ENCODE measurements around the gene SQSTM1. TPM values are rescaled to one million over a fixed set of nuclear protein-coding genes. Genes with fewer than 3 reads are reported as not detected.

The SQSTM1 gene
- total and polyA plus RNA-seq, 2 experiments from 2014 or later: 211 to 265 TPM

- no peaks in the 10 kb centered on the region for H3K9me2 ChIP-seq (ENCODE audit: insufficient read depth)
- H3K4me3 ChIP-seq: no peak overlapping the region
- DNase-seq: no peak
- in situ Hi-C loops (cut with MboI): no loop called here
- peaks cover 12% of the 10 kb centered on the region; the same call in 1 of the 2 replicates for H3K79me2 ChIP-seq (ENCODE audit: insufficient read depth)
- H3K9me3 ChIP-seq (ENCODE audit: low read depth): no peaks in the 10 kb centered on the region
- no peak overlapping the region for H3K9ac ChIP-seq
- no peaks in the 10 kb centered on the region for H3K27me3 ChIP-seq (replicated peaks; ENCODE audit: insufficient read depth)
- no peaks in the 10 kb centered on the region for H4K20me1 ChIP-seq (ENCODE audit: insufficient read depth)
- no peak overlapping the region for H3K4me2 ChIP-seq (ENCODE audit: unreplicated experiment)
- no peak overlapping the region for H2AFZ ChIP-seq
- WGBS, 2 experiments (ENCODE audit: low coverage in 1 of 2, low lambda C conversion rate in 2 of 2, missing lambda C conversion rate in 2 of 2): 88 to 89% methylated on average over 4 of the region's 4 CpGs
- H3F3A ChIP-seq (ENCODE audit: insufficient read depth): no peaks in the 10 kb centered on the region
- peaks cover 49% of the 10 kb centered on the region for H3K36me3 ChIP-seq (ENCODE audit: low read depth)
- no peak overlapping the region for H3K27ac ChIP-seq
- no peaks in the 10 kb centered on the region for H3K4me1 ChIP-seq (ENCODE audit: insufficient read depth)
- TF ChIP-seq EZH2 (IDR thresholded peaks at IDR 0.05; ENCODE audit: insufficient read depth, poor library complexity, severe bottlenecking): no peak
- no peak for TF ChIP-seq EZH2phosphoT487 (IDR thresholded peaks at IDR 0.05; ENCODE audit: insufficient read depth, low read depth)
Measured at GRCh38 chr5:179882338-179882737, 61.6 kb downstream of the SQSTM1 start.

GRCh38 chr5:179883163-179883562 is 62.5 kb downstream of the SQSTM1 start:
- peaks cover 12% of the 10 kb centered on the region; the same call in 1 of the 2 replicates for H3K79me2 ChIP-seq (ENCODE audit: insufficient read depth)
- no peaks in the 10 kb centered on the region for H3K9me2 ChIP-seq (ENCODE audit: insufficient read depth)
- no peak overlapping the region for H3K4me2 ChIP-seq (ENCODE audit: unreplicated experiment)
- peaks cover 47% of the 10 kb centered on the region for H3K36me3 ChIP-seq (ENCODE audit: low read depth)
- no peak for DNase-seq
- 94 to 99% methylated on average over 3 of the region's 3 CpGs for WGBS, 2 experiments (ENCODE audit: low coverage in 1 of 2, low lambda C conversion rate in 2 of 2, missing lambda C conversion rate in 2 of 2)
- no peaks in the 10 kb centered on the region for H3K4me1 ChIP-seq (ENCODE audit: insufficient read depth)
- no peak overlapping the region for H3K9ac ChIP-seq
- no peak overlapping the region for H2AFZ ChIP-seq
- in situ Hi-C loops (cut with MboI): no loop called here
- no peak for TF ChIP-seq EZH2 (IDR thresholded peaks at IDR 0.05; ENCODE audit: insufficient read depth, poor library complexity, severe bottlenecking)
- TF ChIP-seq EZH2phosphoT487 (IDR thresholded peaks at IDR 0.05; ENCODE audit: insufficient read depth, low read depth): no peak
- no peaks in the 10 kb centered on the region for H3K9me3 ChIP-seq (ENCODE audit: low read depth)
- no peaks in the 10 kb centered on the region for H3F3A ChIP-seq (ENCODE audit: insufficient read depth)
- no peaks in the 10 kb centered on the region for H3K27me3 ChIP-seq (replicated peaks; ENCODE audit: insufficient read depth)
- H3K4me3 ChIP-seq: no peak overlapping the region
- H3K27ac ChIP-seq: no peak overlapping the region
- no peaks in the 10 kb centered on the region for H4K20me1 ChIP-seq (ENCODE audit: insufficient read depth)

DNA sequence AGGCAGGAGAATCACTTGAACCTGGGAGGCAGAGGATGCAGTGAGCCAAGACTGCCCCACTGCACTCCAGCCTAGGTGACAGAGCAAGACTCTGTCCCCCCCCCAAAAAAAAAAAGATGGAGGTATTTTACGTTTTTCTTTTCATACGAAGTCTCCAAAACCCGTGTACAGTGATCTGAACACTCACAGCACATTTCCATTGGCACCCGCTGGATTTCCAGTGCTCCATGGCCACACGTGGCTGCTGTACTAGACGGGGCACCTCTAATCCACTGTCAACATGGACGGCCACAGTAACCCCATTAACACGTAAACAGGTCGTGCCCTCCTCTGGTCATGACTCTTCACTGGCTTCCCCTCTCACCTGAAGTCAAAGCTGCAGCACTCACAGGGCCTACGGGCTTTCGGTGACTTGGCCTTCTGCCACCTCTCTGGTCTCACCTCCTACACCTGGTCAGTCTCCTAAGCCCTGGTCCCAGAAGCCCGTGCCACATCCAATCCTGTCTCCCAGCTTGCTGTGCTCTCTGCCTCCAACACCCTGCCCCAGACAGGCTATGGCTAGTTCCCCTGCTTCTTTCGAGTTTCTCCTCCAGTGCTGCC is 64.9 kb downstream of the SQSTM1 start:
- Histone ChIP-seq H4K20me1 (ENCODE audit: insufficient read depth) (no peaks in the 10 kb centered on the region), H3K9me3 (ENCODE audit: low read depth) (no peaks in the 10 kb centered on the region), H3K4me1 (ENCODE audit: insufficient read depth) (no peaks in the 10 kb centered on the region), H2AFZ (no peak overlapping the region), H3K27ac (no peak overlapping the region), H3K9me2 (ENCODE audit: insufficient read depth) (no peaks in the 10 kb centered on the region), H3K4me3 (no peak overlapping the region), H3K27me3 (replicated peaks; ENCODE audit: insufficient read depth) (no peaks in the 10 kb centered on the region), H3K36me3 (ENCODE audit: low read depth) (peaks cover 45% of the 10 kb centered on the region), H3K4me2 (ENCODE audit: unreplicated experiment) (no peak overlapping the region), H3F3A (ENCODE audit: insufficient read depth) (no peaks in the 10 kb centered on the region), H3K9ac (no peak overlapping the region), H3K79me2 (ENCODE audit: insufficient read depth) (peaks cover 12% of the 10 kb centered on the region; the same call in 1 of the 2 replicates)
- TF ChIP-seq EZH2 (IDR thresholded peaks at IDR 0.05; ENCODE audit: insufficient read depth, poor library complexity, severe bottlenecking): no peak
- no peak for TF ChIP-seq EZH2phosphoT487 (IDR thresholded peaks at IDR 0.05; ENCODE audit: insufficient read depth, low read depth)
- no peak for DNase-seq
- in situ Hi-C loops (cut with MboI): no loop called here
- 95 to 98% methylated on average over 13 of the region's 13 CpGs for WGBS, 2 experiments (ENCODE audit: low coverage in 1 of 2, low lambda C conversion rate in 2 of 2, missing lambda C conversion rate in 2 of 2)

DNA sequence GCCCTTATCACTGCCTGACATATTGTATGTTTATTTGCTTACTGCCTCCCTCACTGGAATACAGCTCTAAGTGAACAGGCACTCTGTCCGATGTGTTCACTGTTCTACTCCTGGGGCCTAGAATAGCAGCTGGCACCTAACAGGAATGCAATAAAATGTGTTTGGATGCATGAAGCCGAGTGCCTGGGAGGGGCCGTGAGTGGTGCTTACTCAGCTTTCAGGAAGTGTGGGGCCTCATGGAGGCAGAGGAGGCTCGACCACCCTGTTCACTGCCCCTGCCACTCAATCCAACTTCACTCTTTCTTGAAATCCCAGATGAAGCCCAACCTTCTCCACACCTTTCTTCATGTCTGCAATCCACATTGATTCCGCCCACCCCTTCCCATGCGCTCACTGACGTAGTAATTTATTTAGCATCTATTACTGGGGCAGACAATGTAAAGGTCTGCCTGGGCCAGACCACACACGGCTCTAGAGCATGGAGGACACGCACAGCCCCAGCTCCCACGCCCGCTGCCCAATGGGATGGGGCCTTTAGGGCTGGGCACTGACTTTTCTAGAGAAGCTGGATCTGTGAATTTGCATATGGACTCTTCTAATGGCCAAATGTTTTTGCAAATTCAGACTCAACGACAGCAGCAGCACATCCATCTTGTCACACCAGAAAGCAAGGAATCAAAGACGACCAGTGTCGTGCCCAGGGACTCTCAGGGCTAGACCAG is 65.6 kb downstream of the SQSTM1 start:
- no peaks in the 10 kb centered on the region for H4K20me1 ChIP-seq (ENCODE audit: insufficient read depth)
- no peaks in the 10 kb centered on the region for H3K9me3 ChIP-seq (ENCODE audit: low read depth)
- TF ChIP-seq EZH2phosphoT487 (IDR thresholded peaks at IDR 0.05; ENCODE audit: insufficient read depth, low read depth) (no peak), EZH2 (IDR thresholded peaks at IDR 0.05; ENCODE audit: insufficient read depth, poor library complexity, severe bottlenecking) (no peak)
- peak; percentile 18 for DNase-seq
- H3K27me3 ChIP-seq (replicated peaks; ENCODE audit: insufficient read depth): no peaks in the 10 kb centered on the region
- WGBS, 2 experiments (ENCODE audit: low coverage in 1 of 2, low lambda C conversion rate in 2 of 2, missing lambda C conversion rate in 2 of 2): 74 to 76% methylated on average over 14 of the region's 14 CpGs
- H3K27ac ChIP-seq: no peak overlapping the region
- no peak overlapping the region for H3K9ac ChIP-seq
- H3K36me3 ChIP-seq (ENCODE audit: low read depth): peaks cover 45% of the 10 kb centered on the region
- H2AFZ ChIP-seq: no peak overlapping the region
- H3K4me2 ChIP-seq (ENCODE audit: unreplicated experiment): no peak overlapping the region
- in situ Hi-C loops (cut with MboI): no loop called here
- H3K4me1 ChIP-seq (ENCODE audit: insufficient read depth): no peaks in the 10 kb centered on the region
- no peak overlapping the region for H3K4me3 ChIP-seq
- H3F3A ChIP-seq (ENCODE audit: insufficient read depth): no peaks in the 10 kb centered on the region
- H3K79me2 ChIP-seq (ENCODE audit: insufficient read depth): peaks cover 12% of the 10 kb centered on the region; the same call in 1 of the 2 replicates
- no peaks in the 10 kb centered on the region for H3K9me2 ChIP-seq (ENCODE audit: insufficient read depth)

Data from GM23248 (cell line).